GM12878 (cell line): ENCODE results near the gene SLC34A3. TPM values are rescaled to one million over a fixed set of nuclear protein-coding genes. Genes with fewer than 3 reads are reported as not detected.

ENCODE experiments used
- ATAC-seq: fragments of 200-7000 bp; cut with Tn5 transposase; 3 replicates; pipeline ENCODE4 v1.9.1; 2020; ENCODE audit warnings: mild to moderate bottlenecking, moderate library complexity
- BruUV-seq: library from RNA; stranded (reverse); fragments of 400-500 nt; replicated peaks from 2 replicates; lab custom pipeline; 2021; lab: Mats Ljungman, UMichigan
- CTCF ChIA-PET: fragments of 300-600 bp; sonication (Branson Sonifier 250); formaldehyde crosslinking; extraction: SDS; loops from one replicate; lab custom pipeline; 2021; ENCODE audit warnings: inconsistent platforms; lab: Yijun Ruan, JAX
- POLR2A ChIA-PET: fragments of 350-600 bp; formaldehyde crosslinking; extraction: SDS; loops from one replicate; lab custom pipeline; 2021; ENCODE audit warnings: inconsistent platforms; lab: Charles Lee
- RAD21 ChIA-PET: fragments of 300-600 bp; sonication (Branson Sonifier 250); formaldehyde crosslinking; loops from one replicate; lab custom pipeline; 2023; ENCODE audit warnings: antibody characterized with exemption; ENCODE audit not compliant: unreplicated experiment; lab: Charles Lee
- SMC1A ChIA-PET: fragments of 300-600 bp; sonication (Branson Sonifier 250); formaldehyde crosslinking; loops from one replicate; lab custom pipeline; 2023; ENCODE audit not compliant: unreplicated experiment, uncharacterized antibody; lab: Charles Lee
- DNase-seq: peaks from one replicate; pipeline ENCODE4 v3.0.0-alpha.2; 2011; ENCODE audit warnings: low read depth, low spot score
- FAIRE-seq: peaks from 3 replicates; lab custom pipeline; 2011; peaks lifted over from hg19 to GRCh38; lab: Jason Lieb, UNC
- H2AFZ ChIP-seq: 2 replicates; pipeline ENCODE4 v1.6.0; 2011; ENCODE audit warnings: low read depth, low read length, control low read depth; ENCODE audit not compliant: control insufficient read depth
- H3K27ac ChIP-seq: 2 replicates; pipeline ENCODE4 v1.5.1; 2011; ENCODE audit warnings: control low read depth; ENCODE audit not compliant: control insufficient read depth, insufficient read depth
- H3K27me3 ChIP-seq, 2 experiments: replicated peaks in 1 of 2; 2 replicates each; pipeline versions ENCODE4 v1.6.0 to v1.6.1; 2011; ENCODE audit warnings: low read length in 1 of 2; ENCODE audit not compliant: control insufficient read depth in 2 of 2, insufficient read depth in 2 of 2
- H3K36me3 ChIP-seq, 2 experiments: 2 replicates each; pipeline ENCODE4 v1.5.1; 2011; ENCODE audit warnings: low read length in 1 of 2; ENCODE audit not compliant: control insufficient read depth in 2 of 2, insufficient read depth in 2 of 2
- H3K4me1 ChIP-seq: 2 replicates; pipeline ENCODE4 v1.6.1; 2011; ENCODE audit warnings: mild to moderate bottlenecking, low read length, moderate library complexity, mixed read lengths; ENCODE audit not compliant: control insufficient read depth, insufficient read depth
- H3K4me2 ChIP-seq: 2 replicates; pipeline ENCODE4 v1.6.0; 2011; ENCODE audit warnings: control low read depth; ENCODE audit not compliant: control insufficient read depth, insufficient read depth
- H3K4me3 ChIP-seq: fragments of 200-600 bp; sonication (generic); 2 replicates; pipeline ENCODE4 v1.5.1; 2016
- H3K79me2 ChIP-seq: 2 replicates; pipeline ENCODE4 v1.6.0; 2011; ENCODE audit warnings: low read length; ENCODE audit not compliant: control insufficient read depth, insufficient read depth
- H3K9ac ChIP-seq: 2 replicates; pipeline ENCODE4 v1.8.0; 2011; ENCODE audit warnings: low read length, control low read depth, mixed read lengths; ENCODE audit not compliant: control insufficient read depth, insufficient read depth
- H3K9me3 ChIP-seq: replicated peaks from 3 replicates; pipeline ENCODE4 v1.5.1; 2011; ENCODE audit warnings: mild to moderate bottlenecking, low read length; ENCODE audit not compliant: control insufficient read depth, insufficient read depth
- H4K20me1 ChIP-seq: 2 replicates; pipeline ENCODE4 v1.6.0; 2011; ENCODE audit not compliant: control insufficient read depth, insufficient read depth
- TCF12 ChIP-seq: IDR thresholded peaks from 2 replicates; pipeline ENCODE4 v1.6.1; 2011; ENCODE audit warnings: low read depth, mild to moderate bottlenecking, low read length
- WGBS: methylation state at CpG from one replicate; pipeline ENCODE4 v1.1.6; 2016; ENCODE audit warnings: low lambda C conversion rate; ENCODE audit not compliant: insufficient replicate concordance, insufficient coverage; ENCODE audit errors: missing lambda C conversion rate; 5-methylcytosine and 5-hydroxymethylcytosine counted together
- in situ Hi-C: fragments of 300-500 bp; cut with MboI; formaldehyde crosslinking; loops from 9 replicates; pipeline ENCODE4 v1.14.3; 2018; ENCODE audit warnings: mixed read lengths
- intact Hi-C: fragments of 100-400 bp; cut with micrococcal nuclease; formaldehyde crosslinking; loops from one replicate; pipeline ENCODE4 v1.14.2; 2022; ENCODE audit not compliant: unreplicated experiment
- polyA plus RNA-seq, 11 experiments: library from polyadenylated mRNA; depleted of rRNA in 4 of 11; unstranded in 6 of 11; stranded (reverse) in 5 of 11; fragments of >200 nt; fragmentation: Nextera tagmentation in 4 of 11; fragmentation: Illumina TruSeq in 1 of 11; extraction: Ambion mirVana in 4 of 11; extraction: Trizol in 1 of 11; gene quantifications; 1 replicate in 1 of 11; 2 replicates in 10 of 11; pipeline versions ENCODE4 v1.2.1 to v1.2.3, GENCODE V29; 2011 to 2016; ENCODE audit warnings: inconsistent platforms in 2 of 11, missing spikeins in 2 of 11, low read depth in 1 of 11
- total RNA-seq, 4 experiments: library from RNA; depleted of rRNA in 3 of 4; stranded (reverse); fragments of >200 nt in 3 of 4; fragmentation: Illumina TruSeq in 1 of 4; extraction: Trizol in 1 of 4; gene quantifications; 2 replicates each; pipeline versions ENCODE4 v1.2.1 to v1.2.3, GENCODE V29; 2013 to 2021
- TF ChIP-seq, protein P1 (sequence below), 3 experiments: IDR thresholded peaks in 2 of 3; conservative IDR thresholded peaks in 1 of 3; 2 replicates each; pipeline ENCODE4 v1.5.1; 2011; ENCODE audit warnings: low read depth in 3 of 3, low read length in 3 of 3, mild to moderate bottlenecking in 3 of 3, control low read depth in 2 of 3, moderate library complexity in 2 of 3, inconsistent platforms in 1 of 3, mixed read lengths in 1 of 3; ENCODE audit not compliant: control insufficient read depth in 2 of 3, insufficient read depth in 1 of 3; ENCODE audit errors: extremely low read depth in 1 of 3

Gene SLC34A3
- total and polyA plus RNA-seq, 10 of the 15 experiments (the other 5 are each of a cell fraction or from before 2014, with no cell fraction given), result not detected

- peaks cover 0 to 7% of the 10 kb centered on the region in 2 experiments; a peak in 3 of 4 replicates for H3K36me3 ChIP-seq
- ChIA-PET RAD21 (interaction anchor here (0.6 to 1.1 kb wide), 2 partner anchors 33 to 76 kb away, joined by 3 read pairs; partner anchors contain the start of gene DPP7), CTCF (interaction anchor here (0.6 to 2.7 kb wide), 7 partner anchors 14 to 123 kb away, joined by 3 to 21 read pairs (median 7); partner anchors contain the start of gene RNF224), POLR2A (interaction anchor here (1.8 to 4.6 kb wide), 4 partner anchors 11 to 47 kb away, joined by 7 to 22 read pairs (median 9); partner anchors contain the start of genes CYSRT1, RNF208 and TPRN), SMC1A (interaction anchor here (1.2 to 2.2 kb wide), 3 partner anchors 8 to 62 kb away, joined by 3 to 9 read pairs (median 7); no protein-coding TSS in a partner anchor)
- H3K79me2 ChIP-seq, result peaks cover 35% of the 10 kb centered on the region
- intact Hi-C loops, result no loop called here
- 83% methylated on average over 6 of the region's 9 CpGs for WGBS
- H2AFZ ChIP-seq, result no peak overlapping the region
- ATAC-seq (no peak), DNase-seq (no peak), FAIRE-seq (no peak)
- peak overlapping the region; percentile 93; the same call in 1 of the 2 replicates for H3K4me2 ChIP-seq
- H3K9ac ChIP-seq, result no peak overlapping the region
- peaks cover 22% of the 10 kb centered on the region for H3K4me1 ChIP-seq
- no TSS peak for BruUV-seq
- in situ Hi-C loops, result no loop called here
- H3K27ac ChIP-seq, result no peak overlapping the region
- no peaks in the 10 kb centered on the region for H3K9me3 ChIP-seq
- no peaks in the 10 kb centered on the region for H3K27me3 ChIP-seq
- TF ChIP-seq TCF12, result no peak
- TF ChIP-seq, protein P1, sequence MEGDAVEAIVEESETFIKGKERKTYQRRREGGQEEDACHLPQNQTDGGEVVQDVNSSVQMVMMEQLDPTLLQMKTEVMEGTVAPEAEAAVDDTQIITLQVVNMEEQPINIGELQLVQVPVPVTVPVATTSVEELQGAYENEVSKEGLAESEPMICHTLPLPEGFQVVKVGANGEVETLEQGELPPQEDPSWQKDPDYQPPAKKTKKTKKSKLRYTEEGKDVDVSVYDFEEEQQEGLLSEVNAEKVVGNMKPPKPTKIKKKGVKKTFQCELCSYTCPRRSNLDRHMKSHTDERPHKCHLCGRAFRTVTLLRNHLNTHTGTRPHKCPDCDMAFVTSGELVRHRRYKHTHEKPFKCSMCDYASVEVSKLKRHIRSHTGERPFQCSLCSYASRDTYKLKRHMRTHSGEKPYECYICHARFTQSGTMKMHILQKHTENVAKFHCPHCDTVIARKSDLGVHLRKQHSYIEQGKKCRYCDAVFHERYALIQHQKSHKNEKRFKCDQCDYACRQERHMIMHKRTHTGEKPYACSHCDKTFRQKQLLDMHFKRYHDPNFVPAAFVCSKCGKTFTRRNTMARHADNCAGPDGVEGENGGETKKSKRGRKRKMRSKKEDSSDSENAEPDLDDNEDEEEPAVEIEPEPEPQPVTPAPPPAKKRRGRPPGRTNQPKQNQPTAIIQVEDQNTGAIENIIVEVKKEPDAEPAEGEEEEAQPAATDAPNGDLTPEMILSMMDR (IDR thresholded peaks at IDR 0.05 in 2 of 3, conservative IDR thresholded peaks at IDR 0.05 in 1 of 3; ENCODE audit: control insufficient read depth in 2 of 3, extremely low read depth in 1 of 3, insufficient read depth in 1 of 3, low read depth in 3 of 3, low read length in 3 of 3), result peak in 1 of 3 experiments; percentile 7; a peak in 1 of 6 replicates
- H4K20me1 ChIP-seq, result peaks cover 7% of the 10 kb centered on the region; the same call in 1 of the 2 replicates
- H3K4me3 ChIP-seq, result 0 out of 2 replicates have a peak overlapping the region, but pooled peaks have one; percentile 99
Observed at GRCh38 chr9:137190315-137190856, 40.3 kb upstream of the SLC34A3 start.
